Right lobe of liver (tissue), 6 donors: Measurements from ENCODE around the gene RALY. TPM values are rescaled to one million over a fixed set of nuclear protein-coding genes. Genes with fewer than 3 reads are reported as not detected.

Experiments used
- ATAC-seq, 4 donors: fragments of 200-7000 bp; cut with Tn5 transposase; one replicate each; pipeline ENCODE4 v1.9.1; 2020; ENCODE audit warnings: mild to moderate bottlenecking in 4 of 4, moderate library complexity in 4 of 4
- DNase-seq, 3 donors: peaks; one replicate each; pipeline ENCODE4 v3.0.0-alpha.2; 2020
- H3K27ac ChIP-seq, 3 donors: fragments of 200-600 bp; one replicate each; pipeline ENCODE4 v1.8.0; 2022
- H3K27me3 ChIP-seq, 2 donors: fragments of 200-600 bp; one replicate each; pipeline ENCODE4 v1.8.0; 2022
- H3K36me3 ChIP-seq, 4 donors: fragments of 200-600 bp; sonication (generic) in 1 of 4; one replicate each; pipeline versions ENCODE4 v1.5.1 to v1.8.0; 2017 to 2022; ENCODE audit warnings: control low read depth in 1 of 4
- H3K4me1 ChIP-seq, 4 donors: fragments of 200-600 bp; sonication (generic) in 1 of 4; one replicate each; pipeline versions ENCODE4 v1.5.1 to v1.8.0; 2017 to 2022; ENCODE audit warnings: control low read depth in 1 of 4
- H3K4me3 ChIP-seq, 3 donors: fragments of 200-600 bp; one replicate each; pipeline ENCODE4 v1.8.0; 2022
- H3K9me3 ChIP-seq, 4 donors: fragments of 200-600 bp; sonication (generic) in 1 of 4; one replicate each; pipeline versions ENCODE4 v1.5.1 to v1.8.0; 2017 to 2022; ENCODE audit warnings: control low read depth in 1 of 4
- CTCF ChIP-seq, 4 donors: fragments of 200-600 bp in 3 of 4; fragments of 450-650 bp in 1 of 4; IDR thresholded peaks; one replicate each; pipeline versions ENCODE4 v1.5.1 to v1.8.0; 2016 to 2022; ENCODE audit warnings: antibody characterized with exemption in 4 of 4, mild to moderate bottlenecking in 2 of 4
- POLR2A ChIP-seq: fragments of 450-650 bp; IDR thresholded peaks from one replicate; pipeline ENCODE4 v1.6.1; 2017; ENCODE audit warnings: antibody characterized with exemption, mild to moderate bottlenecking
- WGBS: methylation state at CpG from one replicate; pipeline ENCODE4 v1.1.6; 2018; ENCODE audit warnings: low coverage, low lambda C conversion rate; ENCODE audit not compliant: insufficient coverage; ENCODE audit errors: missing lambda C conversion rate; 5-methylcytosine and 5-hydroxymethylcytosine counted together
- intact Hi-C, 2 donors: fragments of 100-400 bp; cut with DNase I; formaldehyde crosslinking; loops; one replicate each; pipeline versions ENCODE4 v1.11.2 to v1.14.1; 2022
- total RNA-seq, 6 experiments: library from RNA; depleted of rRNA in 2 of 6; stranded (reverse); fragments of >200 nt in 2 of 6; fragmentation: NEBNext Ultra II Directional in 3 of 6; extraction: Animal tissue kit (Norgen Biotek cat#: 25700) in 3 of 6; gene quantifications; one replicate each; pipeline versions ENCODE4 v1.1.0 to v1.2.4, GENCODE V29; 2016 to 2023
- donor health status: DM: no; HTN: yes; CAD: no.
- donor health status: DM: no; HTN: no; CAD: no.
- donor health status: DM: no; HTN: no; CAD: no.
- donor health status: DM: no; HTN: yes; CAD: no.
- donor health status: DM: no; HTN: yes; CAD: no.

The RALY gene
- total RNA-seq, 6 experiments from 2014 or later, result 24.8 to 42.1 (median 33.4) TPM

- intact Hi-C loops, result no loop called here
- no peak for DNase-seq
- H3K4me1 ChIP-seq, result no peaks in the 10 kb centered on the region
- no peaks in the 10 kb centered on the region for H3K9me3 ChIP-seq
- H3K27me3 ChIP-seq, result no peaks in the 10 kb centered on the region
- no peak overlapping the region for H3K27ac ChIP-seq
- WGBS, result 92% methylated on average over 2 of the region's 2 CpGs
- TF ChIP-seq POLR2A (no peak), CTCF (IDR thresholded peaks at IDR 0.05) (no peak)
- ATAC-seq, result no peak
- H3K36me3 ChIP-seq, result no peaks in the 10 kb centered on the region
- H3K4me3 ChIP-seq, result no peak overlapping the region
These were observed 45.2 kb upstream of the RALY start for GRCh38 chr20:33948480-33948879.

GRCh38 chr20:33951171-33951570 is 42.5 kb upstream of the RALY start:
- DNase-seq (no peak), ATAC-seq (no peak)
- H3K27me3 ChIP-seq, result no peaks in the 10 kb centered on the region
- no peak overlapping the region for H3K4me3 ChIP-seq
- intact Hi-C loops, result no loop called here
- H3K4me1 ChIP-seq, result no peaks in the 10 kb centered on the region
- H3K9me3 ChIP-seq, result no peaks in the 10 kb centered on the region
- H3K36me3 ChIP-seq, result no peaks in the 10 kb centered on the region
- H3K27ac ChIP-seq, result no peak overlapping the region
- no peak for TF ChIP-seq CTCF (IDR thresholded peaks at IDR 0.05)
- no peak for TF ChIP-seq POLR2A

GRCh38 chr20:33954504-33954903 is 39.2 kb upstream of the RALY start:
- Histone ChIP-seq H3K27ac (no peak overlapping the region), H3K4me3 (no peak overlapping the region), H3K36me3 (no peaks in the 10 kb centered on the region), H3K27me3 (no peaks in the 10 kb centered on the region), H3K4me1 (no peaks in the 10 kb centered on the region), H3K9me3 (no peaks in the 10 kb centered on the region)
- no peak for DNase-seq
- no peak for TF ChIP-seq POLR2A
- TF ChIP-seq CTCF (IDR thresholded peaks at IDR 0.05), result no peak
- ATAC-seq, result no peak
- intact Hi-C loops, result no loop called here
- 78% methylated on average over 3 of the region's 4 CpGs for WGBS

GRCh38 chr20:33963751-33964150 is 30.0 kb upstream of the RALY start:
- no peak for DNase-seq
- H3K4me3 ChIP-seq, result no peak overlapping the region
- intact Hi-C loops, result no loop called here
- no peak for TF ChIP-seq CTCF (IDR thresholded peaks at IDR 0.05)
- no peak for TF ChIP-seq POLR2A
- ATAC-seq, result no peak
- 60% methylated on average over 1 of the region's 3 CpGs for WGBS
- H3K27ac ChIP-seq, result no peak overlapping the region
- H3K36me3 ChIP-seq, result no peaks in the 10 kb centered on the region
- H3K27me3 ChIP-seq, result no peaks in the 10 kb centered on the region
- no peaks in the 10 kb centered on the region for H3K9me3 ChIP-seq
- peaks cover 0 to 3% (median 0%) of the 10 kb centered on the region in 4 donors for H3K4me1 ChIP-seq

GRCh38 chr20:33964441-33964840 is 29.3 kb upstream of the RALY start:
- peaks cover 0 to 3% (median 0%) of the 10 kb centered on the region in 4 donors for H3K4me1 ChIP-seq
- H3K4me3 ChIP-seq, result no peak overlapping the region
- H3K27me3 ChIP-seq, result no peaks in the 10 kb centered on the region
- WGBS, result 79% methylated on average over 3 of the region's 3 CpGs
- TF ChIP-seq POLR2A (no peak), CTCF (IDR thresholded peaks at IDR 0.05) (no peak)
- no peaks in the 10 kb centered on the region for H3K9me3 ChIP-seq
- H3K36me3 ChIP-seq, result no peaks in the 10 kb centered on the region
- peak in 1 of 4 donors; percentile 42 for ATAC-seq
- no peak overlapping the region for H3K27ac ChIP-seq
- intact Hi-C loops, result no loop called here
- no peak for DNase-seq
